ENCODE measurements around the gene PAIP2. TPM values are rescaled to one million over a fixed set of nuclear protein-coding genes. Genes with fewer than 3 reads are reported as not detected.

The PAIP2 gene, protein sequence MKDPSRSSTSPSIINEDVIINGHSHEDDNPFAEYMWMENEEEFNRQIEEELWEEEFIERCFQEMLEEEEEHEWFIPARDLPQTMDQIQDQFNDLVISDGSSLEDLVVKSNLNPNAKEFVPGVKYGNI
- 43.8 to 53.0 TPM (median 47.9 TPM) in 3 replicates for total RNA-seq
- long read RNA-seq, transcript PAIP2-201 (4 exons, 1,459 nt) = major isoform, 83 of 141 reads
- long read RNA-seq, partial matches to known transcripts = 46 of 141 reads
- long read RNA-seq, other reads (novel, unspliced or antisense) = 8 of 141 reads

DNA sequence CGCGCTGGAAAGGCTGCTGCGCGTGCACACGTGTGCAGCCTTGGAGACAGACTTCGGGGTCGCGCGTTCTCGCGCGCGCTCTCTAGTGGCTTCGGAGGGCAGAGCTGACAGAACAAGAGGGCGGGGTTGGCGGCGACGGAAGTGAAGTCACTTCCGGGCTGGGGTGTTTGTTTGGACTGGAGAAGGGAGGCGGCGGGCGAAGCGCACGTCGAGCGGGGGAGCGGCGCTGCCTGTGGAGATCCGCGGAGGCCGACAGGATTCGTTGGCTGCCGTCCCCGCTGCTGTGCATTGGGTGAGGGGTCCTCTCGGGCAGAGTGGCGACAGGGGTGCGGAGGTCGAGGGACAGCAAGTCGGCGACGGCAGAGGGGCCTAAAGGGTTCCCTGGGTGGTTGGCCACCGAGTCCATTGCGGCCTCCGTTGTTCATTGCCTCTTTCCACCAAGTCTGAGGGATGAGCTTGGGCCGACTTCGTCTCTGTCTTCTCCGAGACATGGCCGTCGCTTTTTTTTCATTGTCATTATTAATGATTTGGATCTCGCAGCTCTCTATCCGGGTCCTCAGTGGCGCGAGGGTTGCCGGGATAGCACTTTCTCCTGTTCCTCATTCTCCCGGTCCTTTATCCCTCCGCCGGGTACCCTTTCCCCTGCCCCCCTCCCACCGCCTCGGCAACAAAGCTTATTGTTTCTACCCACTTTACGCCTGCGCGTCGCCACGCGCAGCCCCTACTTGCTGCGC lies at the start of gene PAIP2:
PAIP2 (plus strand) TSS at position 166 of the 734 bp plus-strand sequence. CDS start 21,931 bp downstream, outside the sequence.
- peak; percentile 82 for TF ChIP-seq CTCF (IDR thresholded peaks at IDR 0.05)
- H3K27me3 Mint-ChIP-seq (ENCODE audit: low read depth) = no peaks in the 10 kb centered on the region
- DNase-seq (ENCODE audit: low spot score) = peak; percentile 99
- H3K9me3 Mint-ChIP-seq (ENCODE audit: low read depth) = no peaks in the 10 kb centered on the region
- H3K4me1 Mint-ChIP-seq (ENCODE audit: low read depth) = peaks cover 39% of the 10 kb centered on the region
- H3K27ac Mint-ChIP-seq (ENCODE audit: unreplicated experiment) = peak within 1 kb of the TSS; percentile 99
- H3K36me3 Mint-ChIP-seq (ENCODE audit: low read depth) = no peaks in the 10 kb centered on the region
- H3K4me3 Mint-ChIP-seq (ENCODE audit: unreplicated experiment) = peak within 1 kb of the TSS; percentile 99

GRCh38 chr5:139293202-139293506 lies 48.5 kb upstream of the PAIP2 start:
- Mint-ChIP-seq H3K27ac (ENCODE audit: unreplicated experiment) (peak overlapping the region; percentile 99), H3K27me3 (ENCODE audit: low read depth) (no peaks in the 10 kb centered on the region), H3K4me1 (ENCODE audit: low read depth) (peaks cover 33% of the 10 kb centered on the region), H3K36me3 (ENCODE audit: low read depth) (no peaks in the 10 kb centered on the region), H3K4me3 (ENCODE audit: unreplicated experiment) (peak overlapping the region; percentile 89), H3K9me3 (ENCODE audit: low read depth) (no peaks in the 10 kb centered on the region)
- no peak for DNase-seq (ENCODE audit: low spot score)
- no peak for TF ChIP-seq CTCF (IDR thresholded peaks at IDR 0.05)

DNA sequence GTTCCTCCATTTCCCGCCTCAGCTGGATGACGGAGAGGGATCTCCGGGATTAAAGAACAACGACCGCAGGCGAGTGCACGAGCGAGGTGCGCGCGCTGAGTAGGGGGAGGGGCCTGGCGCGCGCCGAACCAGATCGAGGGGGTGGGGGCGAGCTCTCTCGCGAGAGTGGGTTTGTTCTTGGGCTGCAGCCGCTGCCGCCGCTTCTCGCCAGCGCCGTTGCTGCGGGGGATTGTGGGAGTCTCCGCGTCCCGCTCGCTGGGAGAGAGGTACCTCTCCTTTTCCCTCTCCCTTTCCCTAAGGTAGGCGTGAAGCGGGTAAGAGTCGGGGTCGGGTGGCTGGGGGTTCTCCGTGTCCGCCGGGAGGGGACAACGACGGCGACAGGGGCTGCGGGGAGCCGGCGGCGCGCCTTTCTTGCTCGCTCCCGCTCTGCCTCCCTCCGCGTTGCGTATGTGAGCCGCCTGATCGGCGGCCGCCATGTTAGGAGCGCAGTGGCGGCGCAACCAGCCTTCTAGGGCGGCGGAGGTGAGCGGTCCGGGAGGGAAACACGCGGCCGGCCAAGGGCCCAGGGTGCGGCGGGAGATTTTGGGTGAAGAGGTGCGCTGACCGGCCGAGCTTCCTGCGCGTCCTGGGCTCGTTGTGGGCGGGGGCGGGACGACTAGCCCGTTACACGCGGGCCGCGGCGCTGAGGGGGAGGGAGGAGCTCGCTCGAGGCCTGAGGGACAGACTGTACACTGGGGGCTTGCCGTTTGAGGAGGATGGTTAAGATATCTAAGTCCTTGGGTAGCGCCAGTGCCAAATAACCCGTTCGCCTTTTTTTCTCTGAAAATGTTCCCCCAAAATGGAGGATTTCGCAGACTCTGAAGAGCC lies 47.9 kb upstream of the PAIP2 start, which contains the start of gene MATR3:
MATR3 (plus strand) TSS at position 234 of the 867 bp plus-strand sequence. CDS start 13,676 bp downstream, outside the sequence.
- TF ChIP-seq CTCF (IDR thresholded peaks at IDR 0.05) = no peak
- peaks cover 39% of the 10 kb centered on the region for H3K4me1 Mint-ChIP-seq (ENCODE audit: low read depth)
- peak within 1 kb of the TSS; percentile 99 for H3K27ac Mint-ChIP-seq (ENCODE audit: unreplicated experiment)
- H3K27me3 Mint-ChIP-seq (ENCODE audit: low read depth) = no peaks in the 10 kb centered on the region
- no peaks in the 10 kb centered on the region for H3K9me3 Mint-ChIP-seq (ENCODE audit: low read depth)
- no peaks in the 10 kb centered on the region for H3K36me3 Mint-ChIP-seq (ENCODE audit: low read depth)
- peak; percentile 98 for DNase-seq (ENCODE audit: low spot score)
- peak within 1 kb of the TSS; percentile 89 for H3K4me3 Mint-ChIP-seq (ENCODE audit: unreplicated experiment)

GRCh38 chr5:139294374-139295165 lies 47.1 kb upstream of the PAIP2 start:
- peak overlapping the region; percentile 99 for H3K27ac Mint-ChIP-seq (ENCODE audit: unreplicated experiment)
- DNase-seq (ENCODE audit: low spot score) = no peak
- H3K36me3 Mint-ChIP-seq (ENCODE audit: low read depth) = no peaks in the 10 kb centered on the region
- H3K4me1 Mint-ChIP-seq (ENCODE audit: low read depth) = peaks cover 47% of the 10 kb centered on the region
- peak overlapping the region; percentile 89 for H3K4me3 Mint-ChIP-seq (ENCODE audit: unreplicated experiment)
- H3K27me3 Mint-ChIP-seq (ENCODE audit: low read depth) = no peaks in the 10 kb centered on the region
- no peaks in the 10 kb centered on the region for H3K9me3 Mint-ChIP-seq (ENCODE audit: low read depth)
- TF ChIP-seq CTCF (IDR thresholded peaks at IDR 0.05) = peak; percentile 72
